ENCODE measurements around the gene NCCRP1. TPM values are rescaled to one million over a fixed set of nuclear protein-coding genes. Genes with fewer than 3 reads are reported as not detected.

The NCCRP1 gene
- polyA plus RNA-seq, 1 of the 3 experiments (the other 2 are of a cell fraction), result not detected

- TF ChIP-seq, protein P1, sequence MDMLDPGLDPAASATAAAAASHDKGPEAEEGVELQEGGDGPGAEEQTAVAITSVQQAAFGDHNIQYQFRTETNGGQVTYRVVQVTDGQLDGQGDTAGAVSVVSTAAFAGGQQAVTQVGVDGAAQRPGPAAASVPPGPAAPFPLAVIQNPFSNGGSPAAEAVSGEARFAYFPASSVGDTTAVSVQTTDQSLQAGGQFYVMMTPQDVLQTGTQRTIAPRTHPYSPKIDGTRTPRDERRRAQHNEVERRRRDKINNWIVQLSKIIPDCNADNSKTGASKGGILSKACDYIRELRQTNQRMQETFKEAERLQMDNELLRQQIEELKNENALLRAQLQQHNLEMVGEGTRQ (IDR thresholded peaks at IDR 0.05; ENCODE audit: borderline replicate concordance, low read depth, low read length), result no peak
- TF ChIP-seq MEF2A (IDR thresholded peaks at IDR 0.05; ENCODE audit: borderline replicate concordance, low read depth) (no peak), GATA2 (CRISPR knock-in tag; IDR thresholded peaks at IDR 0.05) (no peak), CHD2 (IDR thresholded peaks at IDR 0.05; ENCODE audit: low read length, partially characterized antibody) (no peak)
Observed at GRCh38 chr19:39163621-39164020, 33.1 kb upstream of the NCCRP1 start (continued).

GRCh38 chr19:39164289-39164688 is 32.5 kb upstream of the NCCRP1 start:
- Histone ChIP-seq H3K36me3 (replicated peaks in 1 of 2; ENCODE audit: control insufficient read depth in 1 of 2, insufficient read depth in 2 of 2, low read length in 1 of 2) (peaks cover 0 to 2% of the 10 kb centered on the region in 2 experiments), H2AFZ (ENCODE audit: low read depth) (no peak overlapping the region), H3F3A (replicated peaks; ENCODE audit: insufficient read depth) (no peaks in the 10 kb centered on the region), H3K9me3 (no peaks in the 10 kb centered on the region), H3K79me2 (ENCODE audit: insufficient read depth) (peaks cover 38% of the 10 kb centered on the region), H3K4me3 (ENCODE audit: low read depth in 2 of 2, low read length in 1 of 2) (no peak overlapping the region), H3K27ac (ENCODE audit: low read depth in 2 of 2, low read length in 1 of 2) (no peak overlapping the region), H4K20me1 (ENCODE audit: insufficient read depth) (peaks cover 39% of the 10 kb centered on the region), H3K4me2 (no peak overlapping the region), H3K27me3 (ENCODE audit: insufficient read depth) (no peaks in the 10 kb centered on the region), H3K9me2 (no peaks in the 10 kb centered on the region), H3K4me1 (ENCODE audit: control insufficient read depth in 1 of 2, insufficient read depth in 2 of 2, low read depth in 1 of 2, low read length in 1 of 2) (peaks cover 0 to 38% of the 10 kb centered on the region in 2 experiments; a peak in 1 of 4 replicates), H3K9ac (no peak overlapping the region)
- POLR2A ChIA-PET, result no interaction called here
- TF ChIP-seq POLR2AphosphoS5 (IDR thresholded peaks at IDR 0.05; ENCODE audit: low read depth, low read length) (no peak), MAX (IDR thresholded peaks at IDR 0.05; ENCODE audit: low read depth) (no peak), ELF1 (IDR thresholded peaks at IDR 0.05) (no peak), SIN3A (IDR thresholded peaks at IDR 0.05; ENCODE audit: borderline replicate concordance, low read depth, low read length) (no peak), FOXJ3 (CRISPR knock-in tag; IDR thresholded peaks at IDR 0.05) (no peak)
- CTCF ChIA-PET, result interaction anchor here (2.0 kb wide), 1 partner anchor 24 kb away, joined by 4 read pairs; no protein-coding TSS in a partner anchor
- no peak for DNase-seq
- 95% methylated on average over 6 of the region's 6 CpGs for WGBS (ENCODE audit: low lambda C conversion rate)

DNA sequence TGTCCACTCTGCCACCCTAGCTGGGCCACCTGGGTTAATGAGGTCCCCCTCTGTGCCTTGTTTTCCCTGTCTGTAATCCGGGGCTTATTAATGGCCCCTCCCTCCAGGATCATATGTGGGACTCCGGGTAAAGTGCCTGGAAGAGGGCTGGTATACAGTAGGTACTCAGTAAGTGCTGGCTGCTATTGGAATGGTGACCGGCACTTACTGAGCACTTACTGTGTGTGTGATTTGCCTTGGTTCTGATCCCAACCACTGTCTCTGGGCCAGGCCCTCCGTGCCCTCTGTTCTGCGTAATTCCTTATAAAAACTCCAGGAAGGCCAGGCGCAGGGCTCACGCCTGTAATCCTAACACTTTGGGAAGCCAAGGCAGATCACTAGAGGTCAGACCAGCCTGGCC is 30.9 kb upstream of the NCCRP1 start:
- no peak for DNase-seq
- Histone ChIP-seq H4K20me1 (ENCODE audit: insufficient read depth) (peaks cover 25% of the 10 kb centered on the region; the same call in 1 of the 2 replicates), H3K79me2 (ENCODE audit: insufficient read depth) (peaks cover 28% of the 10 kb centered on the region), H3F3A (replicated peaks; ENCODE audit: insufficient read depth) (no peaks in the 10 kb centered on the region), H2AFZ (ENCODE audit: low read depth) (no peak overlapping the region), H3K4me1 (ENCODE audit: control insufficient read depth in 1 of 2, insufficient read depth in 2 of 2, low read depth in 1 of 2, low read length in 1 of 2) (peaks cover 0 to 32% of the 10 kb centered on the region in 2 experiments; a peak in 1 of 4 replicates), H3K9me2 (no peaks in the 10 kb centered on the region), H3K9me3 (no peaks in the 10 kb centered on the region), H3K27me3 (ENCODE audit: insufficient read depth) (no peaks in the 10 kb centered on the region), H3K9ac (no peak overlapping the region), H3K4me3 (ENCODE audit: low read depth in 2 of 2, low read length in 1 of 2) (no peak overlapping the region), H3K4me2 (no peak overlapping the region), H3K36me3 (replicated peaks in 1 of 2; ENCODE audit: control insufficient read depth in 1 of 2, insufficient read depth in 2 of 2, low read length in 1 of 2) (peaks cover 0 to 10% of the 10 kb centered on the region in 2 experiments), H3K27ac (ENCODE audit: low read depth in 2 of 2, low read length in 1 of 2) (no peak overlapping the region)
- CTCF ChIA-PET, result interaction anchor here (1.4 to 2.7 kb wide), 4 partner anchors 9 to 44 kb away, joined by 5 to 13 read pairs (median 8); no protein-coding TSS in a partner anchor
- 93% methylated on average over 7 of the region's 7 CpGs for WGBS (ENCODE audit: low lambda C conversion rate)
- TF ChIP-seq TAF1 (IDR thresholded peaks at IDR 0.05; ENCODE audit: borderline replicate concordance, low read depth, low read length) (no peak), RCOR1 (IDR thresholded peaks at IDR 0.05; ENCODE audit: low read length) (no peak), CHD2 (IDR thresholded peaks at IDR 0.05; ENCODE audit: low read length, partially characterized antibody) (no peak), FOXM1 (IDR thresholded peaks at IDR 0.05; ENCODE audit: low read depth) (no peak), RAD21 (IDR thresholded peaks at IDR 0.05; ENCODE audit: low read length) (no peak)
- TF ChIP-seq, protein P2, sequence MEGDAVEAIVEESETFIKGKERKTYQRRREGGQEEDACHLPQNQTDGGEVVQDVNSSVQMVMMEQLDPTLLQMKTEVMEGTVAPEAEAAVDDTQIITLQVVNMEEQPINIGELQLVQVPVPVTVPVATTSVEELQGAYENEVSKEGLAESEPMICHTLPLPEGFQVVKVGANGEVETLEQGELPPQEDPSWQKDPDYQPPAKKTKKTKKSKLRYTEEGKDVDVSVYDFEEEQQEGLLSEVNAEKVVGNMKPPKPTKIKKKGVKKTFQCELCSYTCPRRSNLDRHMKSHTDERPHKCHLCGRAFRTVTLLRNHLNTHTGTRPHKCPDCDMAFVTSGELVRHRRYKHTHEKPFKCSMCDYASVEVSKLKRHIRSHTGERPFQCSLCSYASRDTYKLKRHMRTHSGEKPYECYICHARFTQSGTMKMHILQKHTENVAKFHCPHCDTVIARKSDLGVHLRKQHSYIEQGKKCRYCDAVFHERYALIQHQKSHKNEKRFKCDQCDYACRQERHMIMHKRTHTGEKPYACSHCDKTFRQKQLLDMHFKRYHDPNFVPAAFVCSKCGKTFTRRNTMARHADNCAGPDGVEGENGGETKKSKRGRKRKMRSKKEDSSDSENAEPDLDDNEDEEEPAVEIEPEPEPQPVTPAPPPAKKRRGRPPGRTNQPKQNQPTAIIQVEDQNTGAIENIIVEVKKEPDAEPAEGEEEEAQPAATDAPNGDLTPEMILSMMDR (IDR thresholded peaks at IDR 0.05), result no peak
- POLR2A ChIA-PET, result no interaction called here
